ENCODE data around the gene ZBTB7C. TPM values are rescaled to one million over a fixed set of nuclear protein-coding genes. Genes with fewer than 3 reads are reported as not detected.

Gene ZBTB7C
- polyA plus RNA-seq, 1 experiment = not detected

GRCh38 chr18:48238206-48238605, 171.0 kb downstream of the ZBTB7C start:
- Histone ChIP-seq H3K36me3 (ENCODE audit: control insufficient read depth, insufficient read depth, low read length) (no peaks in the 10 kb centered on the region), H3K27me3 (ENCODE audit: control insufficient read depth, insufficient read depth, low read length) (0 out of 2 replicates have a peak, but pooled peaks cover 3% of the 10 kb centered on the region), H3K4me3 (ENCODE audit: low read depth, low read length) (no peak overlapping the region)
- ChIA-PET POLR2A (no interaction called here), CTCF (interaction anchor here (1.3 to 3.9 kb wide), 2 partner anchors 8 to 12 kb away, joined by 4 to 11 read pairs; no protein-coding TSS in a partner anchor)
- no peak for DNase-seq (ENCODE audit: low read depth)
- TF ChIP-seq, protein P1, sequence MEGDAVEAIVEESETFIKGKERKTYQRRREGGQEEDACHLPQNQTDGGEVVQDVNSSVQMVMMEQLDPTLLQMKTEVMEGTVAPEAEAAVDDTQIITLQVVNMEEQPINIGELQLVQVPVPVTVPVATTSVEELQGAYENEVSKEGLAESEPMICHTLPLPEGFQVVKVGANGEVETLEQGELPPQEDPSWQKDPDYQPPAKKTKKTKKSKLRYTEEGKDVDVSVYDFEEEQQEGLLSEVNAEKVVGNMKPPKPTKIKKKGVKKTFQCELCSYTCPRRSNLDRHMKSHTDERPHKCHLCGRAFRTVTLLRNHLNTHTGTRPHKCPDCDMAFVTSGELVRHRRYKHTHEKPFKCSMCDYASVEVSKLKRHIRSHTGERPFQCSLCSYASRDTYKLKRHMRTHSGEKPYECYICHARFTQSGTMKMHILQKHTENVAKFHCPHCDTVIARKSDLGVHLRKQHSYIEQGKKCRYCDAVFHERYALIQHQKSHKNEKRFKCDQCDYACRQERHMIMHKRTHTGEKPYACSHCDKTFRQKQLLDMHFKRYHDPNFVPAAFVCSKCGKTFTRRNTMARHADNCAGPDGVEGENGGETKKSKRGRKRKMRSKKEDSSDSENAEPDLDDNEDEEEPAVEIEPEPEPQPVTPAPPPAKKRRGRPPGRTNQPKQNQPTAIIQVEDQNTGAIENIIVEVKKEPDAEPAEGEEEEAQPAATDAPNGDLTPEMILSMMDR (IDR thresholded peaks at IDR 0.05; ENCODE audit: insufficient read depth, low read depth, low read length) = no peak

- TF ChIP-seq, protein P1 (IDR thresholded peaks at IDR 0.05; ENCODE audit: insufficient read depth, low read depth, low read length) = no peak
- CTCF ChIA-PET = interaction anchor here (1.3 kb wide), 1 partner anchor 9 kb away, joined by 3 read pairs; no protein-coding TSS in a partner anchor
- POLR2A ChIA-PET = no interaction called here
Measured at GRCh38 chr18:48236822-48237221, 172.4 kb downstream of the ZBTB7C start.

GRCh38 chr18:48230467-48231113, 178.6 kb downstream of the ZBTB7C start:
- Histone ChIP-seq H3K36me3 (ENCODE audit: control insufficient read depth, insufficient read depth, low read length) (no peaks in the 10 kb centered on the region), H3K27me3 (ENCODE audit: control insufficient read depth, insufficient read depth, low read length) (peaks cover 10% of the 10 kb centered on the region; the same call in 1 of the 2 replicates), H3K4me3 (ENCODE audit: low read depth, low read length) (no peak overlapping the region)
- DNase-seq (ENCODE audit: low read depth) = no peak
- ChIA-PET CTCF (interaction anchor here (0.7 to 4.4 kb wide), 15 partner anchors 8 to 235 kb away, joined by 3 to 27 read pairs (median 4); no protein-coding TSS in a partner anchor), POLR2A (no interaction called here)
- TF ChIP-seq, protein P1 (IDR thresholded peaks at IDR 0.05; ENCODE audit: insufficient read depth, low read depth, low read length) = peak; percentile 63

More at GRCh38 chr18:48236822-48237221, 172.4 kb downstream of the ZBTB7C start:
- DNase-seq (ENCODE audit: low read depth) = no peak
- Histone ChIP-seq H3K4me3 (ENCODE audit: low read depth, low read length) (no peak overlapping the region), H3K27me3 (ENCODE audit: control insufficient read depth, insufficient read depth, low read length) (peaks cover 4% of the 10 kb centered on the region; the same call in 1 of the 2 replicates), H3K36me3 (ENCODE audit: control insufficient read depth, insufficient read depth, low read length) (no peaks in the 10 kb centered on the region)

GRCh38 chr18:48229552-48229981, 179.6 kb downstream of the ZBTB7C start:
- CTCF ChIA-PET = interaction anchor here (1.0 to 4.4 kb wide), 3 partner anchors 9 to 217 kb away, joined by 3 to 27 read pairs (median 4); no protein-coding TSS in a partner anchor
- Histone ChIP-seq H3K36me3 (ENCODE audit: control insufficient read depth, insufficient read depth, low read length) (no peaks in the 10 kb centered on the region), H3K27me3 (ENCODE audit: control insufficient read depth, insufficient read depth, low read length) (peaks cover 10% of the 10 kb centered on the region; the same call in 1 of the 2 replicates), H3K4me3 (ENCODE audit: low read depth, low read length) (no peak overlapping the region)
- POLR2A ChIA-PET = no interaction called here
- no peak for DNase-seq (ENCODE audit: low read depth)
- TF ChIP-seq, protein P1 (IDR thresholded peaks at IDR 0.05; ENCODE audit: insufficient read depth, low read depth, low read length) = no peak

DNA sequence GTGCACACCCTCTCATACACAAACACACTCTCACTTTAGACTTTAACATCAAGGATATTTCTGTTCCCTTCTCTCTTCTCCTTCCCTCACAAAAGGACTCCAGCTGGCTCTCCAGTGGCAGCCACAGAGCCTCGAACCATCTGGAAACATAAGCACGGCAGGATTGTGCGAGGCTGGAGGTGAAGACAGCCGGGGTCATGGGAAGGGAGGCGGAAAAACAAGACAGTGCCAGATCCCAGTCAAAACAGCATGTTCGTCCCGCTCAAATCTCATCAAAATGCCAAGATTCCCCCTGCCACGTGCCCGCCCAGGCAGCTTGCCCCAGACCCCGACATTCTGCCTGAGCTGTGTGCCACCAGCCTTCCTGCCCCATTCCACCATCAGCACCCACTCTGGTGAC, 180.3 kb downstream of the ZBTB7C start:
- no peaks in the 10 kb centered on the region for H3K36me3 ChIP-seq (ENCODE audit: control insufficient read depth, insufficient read depth, low read length)
- ChIA-PET CTCF (interaction anchor here (0.6 to 4.4 kb wide), 4 partner anchors 116 to 217 kb away, joined by 3 to 27 read pairs (median 4); no protein-coding TSS in a partner anchor), POLR2A (no interaction called here)
- DNase-seq (ENCODE audit: low read depth) = no peak
- TF ChIP-seq, protein P1 (IDR thresholded peaks at IDR 0.05; ENCODE audit: insufficient read depth, low read depth, low read length) = no peak
- H3K27me3 ChIP-seq (ENCODE audit: control insufficient read depth, insufficient read depth, low read length) = peaks cover 10% of the 10 kb centered on the region; the same call in 1 of the 2 replicates
- H3K4me3 ChIP-seq (ENCODE audit: low read depth, low read length) = no peak overlapping the region
